Stimulated activated CD4-positive, alpha-beta T cell treated with anti-CD3 and anti-CD28 coated beads, Interleukin-4, amount 100 ng/mL, for 4 hours (primary cell): Measurements from ENCODE around the gene PGGHG.
"Not testable (repeated sequence)": the region's sequence is repeated elsewhere in the genome, so short reads cannot be mapped to it uniquely, and the experiment has no call there.

ENCODE experiments used
- DNase-seq, 2 experiments: peaks; one replicate each; pipeline ENCODE4 v3.0.0-alpha.2; 2020

PGGHG gene

GRCh38 chr11:288478-289397, at the start of gene PGGHG:
Gene PGGHG, plus strand, starts transcription at chr11:289126. Its CDS starts 691 bp downstream, at chr11:289817.
- DNase-seq, result peak; percentile 45 to 57

- DNase-seq, result no peak
Measured at GRCh38 chr11:240315-240714, 48.6 kb upstream of the PGGHG start.

DNA sequence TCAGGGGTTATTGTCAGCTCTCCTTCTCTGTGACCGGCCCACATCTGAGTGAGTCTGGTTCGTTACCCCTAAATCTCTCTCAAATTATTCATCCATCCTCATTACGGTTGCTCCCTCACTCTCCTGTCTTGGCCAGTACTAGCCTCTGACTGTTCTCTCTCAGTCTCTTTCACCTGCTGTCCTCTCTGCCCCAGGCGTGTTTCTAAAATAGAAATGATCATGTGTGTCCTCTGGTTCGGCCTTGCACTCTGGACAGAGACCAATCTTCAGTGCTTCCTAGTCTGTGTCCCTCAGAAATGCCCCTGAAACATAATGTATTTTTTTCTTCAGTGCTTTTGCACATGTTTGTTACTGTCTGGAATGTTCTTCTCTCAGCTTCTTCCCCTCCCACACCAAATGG, 47.3 kb upstream of the PGGHG start:
- no peak for DNase-seq

- no peak for DNase-seq
Measured at GRCh38 chr11:244376-244775, 44.5 kb upstream of the PGGHG start.

GRCh38 chr11:249062-249461, 39.9 kb upstream of the PGGHG start:
- DNase-seq, result no peak

GRCh38 chr11:250274-250673, 38.7 kb upstream of the PGGHG start:
- DNase-seq, result no peak

- DNase-seq, result peak; percentile 60 to 73
Measured at GRCh38 chr11:250740-251299, 38.1 kb upstream of the PGGHG start.

GRCh38 chr11:251550-251949, 37.4 kb upstream of the PGGHG start:
- no peak for DNase-seq

GRCh38 chr11:252666-253065, 36.3 kb upstream of the PGGHG start:
- DNase-seq, result no peak

DNA sequence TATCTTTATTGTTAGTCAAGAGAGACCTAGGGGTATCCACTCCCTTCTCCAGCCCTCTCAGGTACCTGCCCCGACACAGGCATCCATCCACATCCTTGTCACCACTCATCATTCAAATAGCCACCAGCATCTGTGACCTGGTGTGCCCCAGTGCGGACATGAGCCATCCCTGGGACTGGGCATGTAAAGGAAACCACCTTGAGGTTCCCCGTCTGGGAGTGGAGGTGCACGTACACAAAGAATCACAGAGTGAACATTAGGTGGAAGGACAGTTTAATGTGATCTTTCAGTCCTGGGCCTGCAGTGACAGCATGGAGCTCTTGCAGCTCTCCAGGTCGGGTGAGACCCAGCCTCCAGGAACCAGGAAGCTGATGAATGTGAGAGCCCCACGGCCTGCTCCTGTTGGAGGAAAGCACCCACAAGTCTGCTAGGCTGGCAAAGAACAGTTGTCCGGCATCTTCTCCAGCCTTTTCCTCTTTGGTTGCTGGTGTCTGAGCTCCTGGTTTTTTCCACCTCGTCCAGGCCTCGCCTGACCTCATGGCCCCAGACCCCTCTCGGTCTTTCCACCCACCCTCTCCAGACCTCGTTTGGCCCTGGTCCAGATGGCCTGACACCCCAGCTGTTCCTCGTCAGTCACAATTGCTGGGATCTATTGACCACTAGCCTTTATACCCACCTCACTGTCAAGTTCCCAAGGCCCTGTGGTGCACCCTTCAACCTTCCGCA, 35.6 kb upstream of the PGGHG start:
- no peak for DNase-seq

GRCh38 chr11:253886-254270, 35.0 kb upstream of the PGGHG start:
- DNase-seq, result no peak

DNA sequence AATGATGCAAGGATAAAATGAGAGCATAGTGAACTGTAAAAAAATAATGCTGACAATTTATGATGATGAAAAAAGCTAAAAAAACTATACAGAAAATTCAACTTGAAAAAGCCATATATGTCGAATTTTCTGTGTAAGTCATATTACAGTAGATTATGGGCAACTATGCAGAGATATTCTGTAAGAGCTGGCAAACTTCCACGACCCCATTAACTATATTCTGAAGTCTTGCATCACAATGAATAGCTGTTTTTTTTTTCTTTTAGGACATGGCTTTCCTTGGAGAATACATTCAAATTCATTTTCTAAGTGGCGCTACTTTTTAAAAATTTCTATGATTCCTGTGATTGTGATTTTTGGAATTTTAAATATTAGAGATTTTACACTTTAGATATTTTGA, 33.8 kb upstream of the PGGHG start:
- DNase-seq, result no peak

DNA sequence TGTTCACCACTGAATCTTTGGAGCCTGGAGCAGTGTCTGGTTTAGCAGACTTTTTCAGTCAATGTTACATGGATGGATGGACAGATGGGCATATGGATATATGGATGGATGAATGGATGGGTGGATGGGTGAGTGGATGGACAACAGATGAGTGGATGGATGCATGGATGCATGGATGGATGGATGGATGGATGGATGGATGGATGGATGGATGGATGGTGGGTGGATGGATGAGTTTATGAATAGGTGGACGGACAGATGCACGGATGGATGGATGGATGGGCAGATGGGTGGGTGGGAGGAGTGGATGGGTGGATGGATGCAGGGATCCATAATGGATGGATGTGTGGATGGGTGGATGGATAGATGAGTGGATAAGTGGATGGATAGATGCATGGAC, 33.1 kb upstream of the PGGHG start:
- no peak for DNase-seq

DNA sequence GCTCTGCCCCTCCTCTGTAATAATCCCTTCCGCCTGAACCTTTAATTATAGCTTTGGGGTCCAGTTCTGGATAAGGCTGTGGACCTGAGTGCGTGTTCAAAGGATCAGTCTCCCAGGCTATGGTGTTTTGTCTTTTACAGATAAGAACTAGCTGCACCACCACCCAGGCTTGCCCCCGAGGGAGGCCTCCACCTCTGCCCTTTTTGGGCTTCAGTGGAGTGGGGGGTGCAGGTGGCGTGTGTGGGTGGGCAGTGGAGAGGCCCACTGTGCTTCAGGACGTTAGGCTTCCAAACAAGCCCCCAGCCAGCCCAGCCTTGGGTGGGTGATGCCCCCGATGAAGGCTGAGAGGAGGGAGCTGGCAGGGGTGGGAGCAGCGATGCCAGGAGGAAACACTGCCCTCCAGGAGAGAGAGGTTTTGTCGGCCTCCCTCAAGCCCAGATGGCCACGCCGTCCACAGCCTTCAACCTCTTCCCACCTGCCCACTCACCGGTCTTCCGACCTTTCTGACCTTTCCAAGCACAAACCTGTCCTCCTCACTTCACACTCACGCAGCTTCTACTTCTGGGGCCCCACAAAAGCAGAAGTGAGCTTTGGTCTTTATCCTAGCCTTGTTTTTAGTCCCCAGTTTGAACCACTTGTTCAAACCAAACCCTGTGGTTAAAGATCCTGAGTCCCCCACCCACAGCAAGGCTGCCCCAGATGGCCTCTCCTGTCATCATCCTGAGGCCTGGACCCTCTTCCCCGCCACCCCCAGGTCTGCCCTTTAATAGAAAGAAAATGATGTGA, 31.8 kb upstream of the PGGHG start:
- no peak for DNase-seq

GRCh38 chr11:257766-258493, 31.0 kb upstream of the PGGHG start:
- DNase-seq, result no peak

DNA sequence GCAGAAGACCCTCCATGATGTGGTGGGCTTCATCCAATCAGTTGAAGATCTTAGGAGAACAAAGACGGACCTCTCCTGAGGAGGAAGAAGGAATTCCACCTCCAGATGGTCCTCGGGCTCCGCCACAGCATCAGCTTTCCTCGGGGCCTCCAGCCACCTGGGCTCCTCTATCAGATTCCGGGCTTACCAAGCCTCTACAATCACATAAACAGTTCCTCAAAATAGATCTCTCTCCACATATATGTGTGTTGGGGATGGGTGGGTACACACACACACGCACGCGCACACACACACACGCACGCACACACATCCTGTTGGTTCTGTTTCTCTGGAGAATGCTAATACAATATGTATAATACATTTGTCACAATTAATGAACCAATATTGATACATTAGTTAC, 29.5 kb upstream of the PGGHG start:
- DNase-seq, result no peak

DNA sequence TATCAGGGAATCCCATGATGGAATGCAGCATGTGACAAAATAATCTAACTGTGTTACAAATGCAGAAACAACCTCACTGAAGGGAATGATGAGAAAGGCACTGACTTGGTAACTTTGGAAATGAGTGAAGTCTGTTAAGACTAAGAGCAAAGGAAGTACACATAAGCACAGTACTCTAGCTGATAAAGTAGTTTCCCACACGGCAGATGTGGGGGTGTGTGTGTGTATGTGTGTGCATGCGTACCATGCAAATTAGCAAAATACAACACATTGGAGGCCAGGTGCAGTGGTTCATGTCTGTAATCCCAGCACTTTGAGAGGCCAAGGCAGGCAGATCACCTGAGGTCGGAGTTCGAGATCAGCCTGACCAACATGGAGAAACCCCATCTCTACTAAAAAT, 27.3 kb upstream of the PGGHG start:
- DNase-seq, result no peak

DNA sequence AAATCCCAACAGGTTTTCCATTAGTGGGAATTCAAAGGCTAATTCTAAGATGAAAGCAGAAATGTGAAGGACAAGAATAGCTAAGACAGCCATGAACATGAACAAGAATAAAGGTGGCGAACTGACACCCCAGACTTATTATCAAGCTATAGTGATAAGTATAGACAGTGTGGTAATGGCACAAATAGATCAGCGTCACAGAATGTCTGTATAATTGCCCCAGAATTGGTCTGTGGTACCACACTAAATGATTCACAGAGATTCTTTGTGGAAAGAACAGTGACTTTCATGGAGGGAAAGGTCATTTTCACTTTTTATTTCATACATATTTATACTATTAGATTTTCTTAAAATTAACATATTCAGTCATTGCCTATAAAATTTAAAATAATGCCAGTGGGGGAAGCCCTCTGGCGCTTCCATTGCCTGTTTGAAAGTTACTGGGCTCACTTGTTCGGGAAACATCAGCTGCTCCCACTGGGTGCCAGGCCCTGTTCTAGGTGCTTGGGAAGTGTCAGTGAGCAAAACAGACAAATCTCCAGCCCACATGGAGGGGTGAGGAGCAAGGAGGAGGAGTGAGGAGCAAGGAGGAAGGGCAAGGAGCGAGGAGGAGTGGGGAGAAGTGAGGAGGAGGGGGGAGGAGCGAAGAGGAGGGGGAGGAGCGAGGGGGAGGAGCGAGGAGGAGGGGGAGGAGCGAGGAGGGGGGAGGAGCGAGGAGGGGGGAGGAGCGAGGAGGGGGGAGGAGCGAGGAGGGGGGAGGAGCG, 22.1 kb upstream of the PGGHG start:
- no peak for DNase-seq

DNA sequence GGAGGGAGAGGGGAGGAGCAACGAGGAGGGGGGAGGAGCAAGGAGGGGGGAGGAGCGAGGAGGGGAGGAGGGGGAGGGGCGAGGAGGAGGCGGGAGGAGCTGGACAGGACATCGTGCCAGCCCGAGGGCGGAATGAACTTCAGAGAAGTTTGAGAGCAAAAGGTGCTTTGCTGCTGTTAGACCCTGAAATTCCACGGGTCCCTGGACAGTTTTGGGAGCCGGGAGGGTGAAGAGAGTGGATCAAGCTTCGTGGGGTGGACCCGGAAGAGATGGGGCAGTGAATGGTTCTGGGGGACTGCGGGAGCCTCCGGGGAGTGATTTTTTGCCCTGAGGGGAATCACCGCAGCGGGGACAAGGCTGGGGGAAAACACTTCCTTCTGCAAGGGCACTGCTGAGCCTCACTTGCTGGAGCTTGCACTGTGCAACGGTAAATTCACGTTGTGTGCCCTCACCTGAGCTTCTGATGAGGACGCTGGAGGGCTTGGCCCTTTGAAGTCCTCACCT, 21.4 kb upstream of the PGGHG start:
- DNase-seq, result peak; percentile 45 to 53

DNA sequence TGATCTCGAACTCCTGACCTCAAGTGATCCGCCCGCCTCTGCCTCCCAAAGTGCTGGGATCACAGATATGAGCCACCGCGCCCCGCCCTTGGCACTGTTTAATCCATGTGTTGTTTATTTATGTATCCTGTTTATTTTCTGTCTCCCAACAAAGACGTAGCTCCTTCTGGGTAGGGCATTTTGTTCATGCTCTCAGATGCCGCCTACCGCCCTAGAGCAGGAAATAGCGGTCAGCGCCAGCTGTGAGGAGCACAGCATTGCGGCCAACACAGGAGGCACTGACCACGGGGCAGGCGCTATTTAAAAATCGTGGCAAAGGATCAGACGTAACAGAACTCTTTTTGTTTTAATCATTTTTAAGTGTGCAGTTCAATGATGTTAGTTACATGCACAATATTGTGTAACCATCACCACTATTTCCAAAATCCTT, 20.2 kb upstream of the PGGHG start:
- DNase-seq, result not testable (repeated sequence)
